Erythroblast (primary cell): ENCODE data around the gene AFF3.

Experiments used
- GATA1 ChIP-seq: IDR thresholded peaks from 2 replicates; pipeline ENCODE4 v1.6.1; 2011; ENCODE audit warnings: low read depth, mild to moderate bottlenecking, control low read depth, low read length, moderate library complexity
- POLR2A ChIP-seq: IDR thresholded peaks from 2 replicates; pipeline ENCODE4 v1.6.1; 2011; ENCODE audit warnings: mild to moderate bottlenecking, low read length

- TF ChIP-seq POLR2A = no peak
- TF ChIP-seq GATA1 = no peak
Observed at GRCh38 chr2:100060875-100061274, 81.5 kb downstream of the AFF3 start.
